Fibroblast of skin of right quadriceps (primary cell): ENCODE data around the gene STAB1.

Experiments used
- DNase-seq: peaks from one replicate; pipeline ENCODE4 v3.0.0-alpha.2; 2013

STAB1 gene, protein sequence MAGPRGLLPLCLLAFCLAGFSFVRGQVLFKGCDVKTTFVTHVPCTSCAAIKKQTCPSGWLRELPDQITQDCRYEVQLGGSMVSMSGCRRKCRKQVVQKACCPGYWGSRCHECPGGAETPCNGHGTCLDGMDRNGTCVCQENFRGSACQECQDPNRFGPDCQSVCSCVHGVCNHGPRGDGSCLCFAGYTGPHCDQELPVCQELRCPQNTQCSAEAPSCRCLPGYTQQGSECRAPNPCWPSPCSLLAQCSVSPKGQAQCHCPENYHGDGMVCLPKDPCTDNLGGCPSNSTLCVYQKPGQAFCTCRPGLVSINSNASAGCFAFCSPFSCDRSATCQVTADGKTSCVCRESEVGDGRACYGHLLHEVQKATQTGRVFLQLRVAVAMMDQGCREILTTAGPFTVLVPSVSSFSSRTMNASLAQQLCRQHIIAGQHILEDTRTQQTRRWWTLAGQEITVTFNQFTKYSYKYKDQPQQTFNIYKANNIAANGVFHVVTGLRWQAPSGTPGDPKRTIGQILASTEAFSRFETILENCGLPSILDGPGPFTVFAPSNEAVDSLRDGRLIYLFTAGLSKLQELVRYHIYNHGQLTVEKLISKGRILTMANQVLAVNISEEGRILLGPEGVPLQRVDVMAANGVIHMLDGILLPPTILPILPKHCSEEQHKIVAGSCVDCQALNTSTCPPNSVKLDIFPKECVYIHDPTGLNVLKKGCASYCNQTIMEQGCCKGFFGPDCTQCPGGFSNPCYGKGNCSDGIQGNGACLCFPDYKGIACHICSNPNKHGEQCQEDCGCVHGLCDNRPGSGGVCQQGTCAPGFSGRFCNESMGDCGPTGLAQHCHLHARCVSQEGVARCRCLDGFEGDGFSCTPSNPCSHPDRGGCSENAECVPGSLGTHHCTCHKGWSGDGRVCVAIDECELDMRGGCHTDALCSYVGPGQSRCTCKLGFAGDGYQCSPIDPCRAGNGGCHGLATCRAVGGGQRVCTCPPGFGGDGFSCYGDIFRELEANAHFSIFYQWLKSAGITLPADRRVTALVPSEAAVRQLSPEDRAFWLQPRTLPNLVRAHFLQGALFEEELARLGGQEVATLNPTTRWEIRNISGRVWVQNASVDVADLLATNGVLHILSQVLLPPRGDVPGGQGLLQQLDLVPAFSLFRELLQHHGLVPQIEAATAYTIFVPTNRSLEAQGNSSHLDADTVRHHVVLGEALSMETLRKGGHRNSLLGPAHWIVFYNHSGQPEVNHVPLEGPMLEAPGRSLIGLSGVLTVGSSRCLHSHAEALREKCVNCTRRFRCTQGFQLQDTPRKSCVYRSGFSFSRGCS (N-terminal part only)

GRCh38 chr3:52494886-52495495 is at the start of gene STAB1:
Gene STAB1 (plus strand): TSS chr3:52495338. CDS start chr3:52495414, 76 bp downstream.
- DNase-seq = no peak

DNA sequence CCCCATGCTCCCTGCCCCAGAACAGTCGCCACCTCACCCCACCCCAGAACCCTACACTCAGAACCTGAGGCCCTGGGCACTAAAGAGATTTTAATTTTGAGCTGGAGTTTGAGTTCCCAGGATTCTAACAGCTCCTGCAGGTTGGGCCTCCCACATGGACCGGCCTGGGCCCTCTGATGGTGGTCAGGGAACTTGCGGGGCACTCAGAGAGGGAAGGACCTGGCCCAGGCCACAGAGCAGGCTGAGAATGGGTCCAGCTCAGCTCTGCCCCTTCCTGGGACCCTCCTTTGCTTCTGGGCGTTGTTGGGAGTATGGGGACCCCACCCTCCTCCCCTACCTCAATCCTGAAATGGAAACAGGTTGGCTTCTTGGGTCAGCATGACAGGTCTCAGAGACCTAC is 49.1 kb upstream of the STAB1 start:
- no peak for DNase-seq

DNA sequence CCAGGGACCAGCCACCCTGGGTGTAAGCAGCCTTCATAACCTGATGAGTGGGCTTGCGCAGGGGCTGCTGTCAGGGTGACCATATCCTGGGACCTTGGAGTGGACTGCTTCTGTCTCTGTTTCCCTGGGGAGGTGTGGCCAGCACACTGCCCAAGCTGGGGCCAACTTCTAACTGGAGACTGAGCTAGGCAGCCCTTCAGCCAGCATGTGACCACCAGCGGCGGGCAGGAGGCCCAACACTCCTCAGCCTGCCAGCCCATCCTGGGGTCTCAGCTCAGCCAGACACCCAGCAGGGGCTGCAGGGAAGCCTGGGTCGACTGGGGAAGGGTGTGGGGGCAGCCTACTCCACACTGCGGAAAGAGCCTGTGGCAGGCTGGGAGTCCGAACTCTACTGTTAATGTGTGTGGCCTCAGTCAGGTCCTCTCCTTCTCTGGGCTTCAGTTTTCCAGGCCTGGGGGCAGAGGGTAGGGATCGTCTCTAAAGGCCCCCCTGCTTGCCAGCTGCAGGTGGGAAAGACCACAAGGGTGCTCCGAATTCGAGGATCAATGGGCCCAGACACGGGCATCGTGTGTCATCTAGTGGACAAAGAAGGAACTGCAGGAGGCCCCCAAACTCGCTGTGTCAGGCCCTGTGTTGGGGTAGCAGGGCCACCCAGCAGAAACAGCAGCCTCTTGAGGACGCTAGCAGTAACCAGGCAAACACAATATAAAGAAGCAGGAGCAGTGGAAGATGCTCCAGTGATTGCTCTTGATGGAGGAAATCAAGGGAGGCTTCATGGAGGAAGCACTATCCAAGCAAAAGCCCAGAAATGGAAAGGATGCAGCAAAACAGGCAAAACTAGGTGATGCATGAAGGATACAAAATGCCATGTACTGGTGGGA is 48.3 kb upstream of the STAB1 start:
- peak; percentile 49 for DNase-seq

GRCh38 chr3:52447512-52448355 is 47.4 kb upstream of the STAB1 start:
- no peak for DNase-seq

DNA sequence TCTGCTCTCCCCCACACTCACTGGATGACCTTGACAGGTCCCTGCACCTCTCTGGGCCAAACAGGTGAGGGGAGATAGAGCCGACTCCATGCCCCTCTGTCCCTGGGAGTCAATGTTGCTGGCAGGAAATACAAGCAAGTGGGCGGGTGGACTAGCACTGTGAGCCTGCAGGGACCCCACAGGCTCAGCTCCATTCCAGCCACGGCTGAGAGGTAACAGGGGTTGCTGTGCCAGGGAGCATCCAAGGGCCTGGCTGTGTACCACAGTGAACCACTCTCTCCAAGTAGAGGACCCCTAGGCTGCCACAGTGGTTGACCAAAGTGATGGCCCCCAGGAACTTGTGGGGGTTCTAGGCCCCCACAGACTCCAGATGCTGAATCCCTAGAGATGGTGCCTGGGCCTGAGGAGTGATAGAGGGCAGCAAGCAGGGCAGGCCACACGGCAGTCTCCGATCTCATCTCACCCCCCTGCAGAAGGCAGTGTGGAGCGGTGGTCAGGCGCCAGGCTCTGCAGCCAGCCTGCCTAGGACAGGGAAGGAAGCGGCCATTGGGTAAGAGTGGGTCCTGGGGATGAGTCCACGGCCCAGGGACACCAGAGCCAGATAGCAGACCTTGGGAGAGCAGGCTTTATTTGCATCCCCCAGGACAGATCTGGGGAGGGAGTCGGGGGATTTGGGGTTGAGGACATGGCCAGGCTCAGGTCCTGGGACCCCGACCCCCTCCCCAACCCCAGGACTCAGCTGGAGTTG is 44.5 kb upstream of the STAB1 start:
- DNase-seq = no peak

DNA sequence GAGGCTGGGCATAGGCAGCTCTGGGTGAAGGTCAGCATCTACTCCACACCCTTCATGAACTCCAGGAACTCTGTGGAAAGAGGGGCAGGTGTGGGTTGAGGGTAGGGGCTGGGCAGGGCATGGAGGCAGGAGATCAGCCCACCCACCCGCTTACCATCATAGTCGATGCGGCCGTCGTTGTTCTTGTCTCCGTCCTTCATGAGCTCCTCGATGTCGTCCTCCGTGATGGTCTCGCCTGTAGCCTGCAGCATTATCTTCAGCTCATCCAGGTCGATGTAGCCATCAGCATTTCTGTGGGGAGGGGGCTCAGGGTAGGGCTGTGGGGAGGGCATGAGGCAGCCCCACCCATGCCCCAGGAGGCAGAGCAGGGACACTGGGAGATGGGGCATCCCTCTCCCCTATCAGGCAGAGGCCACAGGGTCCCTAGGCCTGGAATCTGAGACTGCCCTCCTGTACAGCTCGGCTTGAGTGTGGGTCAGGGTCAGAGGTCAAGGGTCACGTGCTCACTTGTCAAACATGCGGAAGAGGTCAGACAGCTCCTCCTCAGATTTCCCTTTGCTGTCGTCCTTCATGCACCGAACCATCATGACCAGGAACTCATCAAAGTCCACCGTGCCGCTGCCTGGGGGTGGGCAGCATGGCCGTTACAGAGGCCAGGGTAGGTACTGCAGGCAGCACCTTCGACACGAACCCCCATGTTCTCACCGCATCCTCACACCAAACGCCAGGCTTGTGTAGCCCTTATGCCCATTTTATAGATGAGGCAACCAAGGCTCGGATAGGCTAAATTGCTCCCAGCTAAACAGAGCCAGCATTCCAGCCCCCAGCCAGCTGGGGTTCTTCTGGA is 43.7 kb upstream of the STAB1 start:
- no peak for DNase-seq

- no peak for DNase-seq
These were observed 43.0 kb upstream of the STAB1 start for GRCh38 chr3:52452126-52452525.

DNA sequence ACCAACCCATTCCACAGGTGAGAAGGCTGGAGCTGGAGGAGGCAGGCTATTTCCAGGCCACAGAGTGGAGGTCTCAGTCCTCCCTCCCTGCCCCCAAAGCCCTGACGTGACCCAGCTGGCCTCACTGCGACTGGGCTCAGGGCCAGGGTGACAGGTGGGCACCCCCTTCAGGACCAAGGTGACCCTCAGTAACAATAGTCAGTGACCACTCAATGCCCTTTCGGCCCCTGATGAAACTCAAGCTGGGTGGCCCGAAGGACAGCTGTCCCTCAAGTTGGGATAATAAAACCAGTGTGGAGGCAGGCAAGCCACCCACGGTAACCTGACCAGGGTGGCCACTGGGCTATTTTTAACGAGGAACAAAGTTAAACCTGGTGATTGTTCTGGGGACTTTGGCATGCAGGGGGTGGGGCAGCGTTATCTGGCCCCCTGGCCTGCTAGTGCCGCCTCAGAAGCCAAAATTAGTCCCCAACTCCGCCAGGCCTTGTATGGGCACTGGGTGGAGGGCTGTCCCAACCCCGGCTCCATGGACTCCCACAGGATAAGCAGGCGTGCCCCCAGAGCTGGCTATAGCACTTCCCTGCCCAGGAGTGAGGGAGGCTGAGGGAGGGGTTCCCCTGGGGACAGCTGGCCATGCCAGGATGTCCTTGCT is 42.4 kb upstream of the STAB1 start:
- DNase-seq = no peak

DNA sequence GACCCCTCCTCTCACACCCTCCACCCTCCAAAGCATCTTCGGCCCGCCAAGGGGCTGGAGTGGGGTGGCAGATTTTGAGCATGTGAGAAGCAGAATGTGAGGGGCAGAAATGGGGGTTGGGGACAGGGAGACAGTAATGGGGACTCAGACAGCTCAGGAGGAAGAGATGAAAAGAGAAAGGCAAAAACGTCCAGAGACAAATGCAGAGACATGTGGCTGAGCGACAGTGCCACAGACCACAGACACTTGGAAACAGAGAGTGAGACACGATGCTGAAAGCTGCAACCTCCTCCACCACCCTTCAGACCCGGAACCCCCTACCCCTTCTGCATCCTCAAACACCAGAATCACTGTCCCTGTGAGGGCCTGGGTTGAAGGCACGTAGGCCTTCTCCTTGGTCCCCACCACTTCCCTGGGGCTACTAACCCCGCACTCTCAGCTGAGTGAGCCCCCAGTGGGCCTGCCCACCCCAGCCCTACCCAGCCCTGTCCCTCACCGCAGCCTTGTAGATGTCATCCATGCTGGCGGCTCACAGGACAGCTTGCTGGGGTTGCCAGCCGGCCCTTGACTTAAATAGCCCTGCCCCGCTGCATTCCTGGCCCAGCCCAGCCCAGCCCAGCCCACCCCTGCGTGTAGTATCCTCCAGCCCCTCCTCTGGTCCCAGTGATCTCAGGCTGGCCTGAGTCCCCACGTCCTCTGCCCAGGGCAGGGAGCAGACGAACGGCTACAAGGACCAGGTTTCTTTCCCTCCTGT is 41.5 kb upstream of the STAB1 start, which contains the start of gene TNNC1:
Gene TNNC1, minus strand, starts transcription at position 546 of the 754 bp plus-strand sequence. Its CDS starts 26 bp downstream, at position 520.
- DNase-seq = no peak

DNA sequence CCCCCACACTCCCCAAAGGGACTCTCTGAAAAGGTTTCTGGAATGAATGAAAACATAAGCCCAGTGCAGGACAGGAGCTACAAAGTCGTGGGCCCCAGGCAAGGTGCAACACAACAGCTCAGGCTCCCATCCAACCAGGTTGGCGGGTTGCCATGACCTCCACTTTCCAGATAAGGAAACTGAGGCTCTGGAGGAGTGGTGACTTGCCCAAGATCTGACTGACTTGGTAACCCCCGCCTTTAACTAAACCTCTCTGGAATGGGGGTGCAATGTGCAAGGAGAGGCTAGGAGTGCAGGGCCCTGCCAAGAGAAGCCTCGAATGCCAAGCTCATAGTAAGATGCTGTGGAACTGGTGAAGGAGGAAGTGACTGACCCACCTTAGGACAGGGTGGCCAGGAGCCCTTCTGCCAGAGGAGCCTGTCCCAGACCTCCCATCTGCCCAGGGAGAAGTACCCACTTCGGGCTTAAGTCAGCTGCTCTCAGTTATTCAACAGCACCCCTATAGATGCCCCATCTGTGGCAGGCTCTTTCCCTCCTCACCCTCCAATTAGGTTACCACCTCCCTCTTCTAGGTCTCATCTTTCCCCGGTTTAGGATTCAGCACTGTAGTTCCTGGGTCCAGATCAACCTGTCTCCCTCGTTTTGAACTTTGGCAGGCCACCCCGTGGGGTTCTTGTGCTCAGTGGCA is 40.7 kb upstream of the STAB1 start:
- DNase-seq = no peak

GRCh38 chr3:52454938-52455282 is 40.2 kb upstream of the STAB1 start:
- no peak for DNase-seq

GRCh38 chr3:52455283-52456168 is 39.6 kb upstream of the STAB1 start, which contains the start of gene NISCH:
Gene NISCH (plus strand): TSS chr3:52455604. CDS start chr3:52455642, 38 bp downstream.
- DNase-seq = peak; percentile 79

- DNase-seq = peak; percentile 16
These were observed 38.9 kb upstream of the STAB1 start for GRCh38 chr3:52456169-52456799.

- DNase-seq = no peak
These were observed 38.3 kb upstream of the STAB1 start for GRCh38 chr3:52456800-52457183.
